GM12801 (cell line): ENCODE results near the gene DDX52.

Experiments
- CTCF ChIP-seq: IDR thresholded peaks from one replicate; pipeline ENCODE4 v1.5.1; 2011; ENCODE audit warnings: control low read depth; ENCODE audit not compliant: insufficient read length; ENCODE audit errors: extremely low read depth

DDX52 gene

DNA sequence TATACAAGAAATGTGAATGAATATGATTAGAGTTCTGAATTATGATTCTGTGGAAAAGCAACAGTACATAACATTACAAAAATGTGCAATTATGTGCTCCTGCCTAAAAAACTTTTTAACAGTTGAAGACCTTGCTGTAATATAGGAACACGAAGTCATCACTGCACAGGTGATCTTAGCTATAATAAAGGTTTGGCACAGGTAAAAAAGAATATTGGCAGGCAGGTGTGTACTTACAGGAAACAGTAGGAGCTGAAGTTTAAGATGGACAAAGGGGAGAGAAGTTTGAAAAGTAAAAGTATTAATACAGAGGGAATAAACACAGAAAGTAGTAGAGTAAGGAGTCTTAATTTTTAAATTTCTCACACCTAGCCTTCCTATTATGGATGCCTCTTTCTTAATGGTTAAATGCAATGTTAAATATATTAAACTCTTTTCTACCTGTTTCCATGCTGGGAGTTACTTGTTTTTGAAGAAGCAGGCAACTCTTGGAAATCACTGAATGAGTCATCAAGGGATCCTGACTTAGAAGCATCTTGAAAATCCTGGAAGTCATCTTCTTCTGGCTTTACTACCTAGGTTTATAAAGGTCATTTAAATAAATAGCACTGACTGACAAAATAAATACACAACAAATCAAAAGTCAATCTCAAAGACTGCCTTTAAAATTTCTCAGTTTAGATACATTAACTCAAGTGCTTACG, 74.7 kb downstream of the DDX52 start:
- no peak for TF ChIP-seq CTCF

DNA sequence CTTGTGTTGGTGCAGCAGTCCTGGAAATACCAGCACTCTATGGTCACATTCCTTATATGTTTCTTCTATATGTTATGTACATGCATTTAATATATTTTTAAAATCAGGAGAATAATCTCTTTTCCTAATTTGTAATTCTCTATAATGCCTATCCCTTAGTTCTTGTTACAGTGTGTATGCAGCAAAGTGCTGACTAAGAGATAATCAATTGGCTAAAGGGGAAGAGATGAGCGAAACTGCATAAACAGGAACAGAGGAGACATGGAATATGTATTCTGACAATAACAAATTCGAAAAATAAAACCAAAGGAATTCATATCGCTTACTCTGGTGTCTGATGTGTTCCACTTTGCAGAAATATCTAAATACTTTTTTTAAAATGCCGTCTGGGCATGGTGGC, 75.7 kb downstream of the DDX52 start:
- no peak for TF ChIP-seq CTCF

GRCh38 chr17:37567137-37567536, 76.1 kb downstream of the DDX52 start:
- TF ChIP-seq CTCF, result no peak

DNA sequence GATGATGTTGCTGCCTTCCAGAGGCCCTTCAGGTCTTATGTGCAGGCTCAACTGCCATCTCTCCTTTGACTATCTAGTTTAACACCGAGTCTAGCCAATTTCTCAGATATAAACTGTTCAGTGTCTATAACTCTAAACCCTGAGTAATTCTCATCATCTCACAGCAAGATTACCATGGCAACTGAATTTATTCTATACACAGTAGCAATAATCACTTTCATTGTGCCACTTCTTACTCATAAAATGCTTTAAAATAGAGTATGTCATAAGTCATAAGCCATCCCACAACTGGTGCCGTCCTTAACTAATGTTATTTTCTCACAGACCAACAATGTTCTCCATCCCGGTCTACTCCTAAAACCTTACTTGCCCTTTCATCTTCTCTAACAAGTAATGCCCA, 79.0 kb downstream of the DDX52 start:
- TF ChIP-seq CTCF, result no peak

GRCh38 chr17:37562016-37562745, 81.1 kb downstream of the DDX52 start:
- no peak for TF ChIP-seq CTCF
